ENCODE results near the gene RPL6.
"Not testable (repeated sequence)": the region's sequence is repeated elsewhere in the genome, so short reads cannot be mapped to it uniquely, and the experiment has no call there.

RPL6 gene

DNA sequence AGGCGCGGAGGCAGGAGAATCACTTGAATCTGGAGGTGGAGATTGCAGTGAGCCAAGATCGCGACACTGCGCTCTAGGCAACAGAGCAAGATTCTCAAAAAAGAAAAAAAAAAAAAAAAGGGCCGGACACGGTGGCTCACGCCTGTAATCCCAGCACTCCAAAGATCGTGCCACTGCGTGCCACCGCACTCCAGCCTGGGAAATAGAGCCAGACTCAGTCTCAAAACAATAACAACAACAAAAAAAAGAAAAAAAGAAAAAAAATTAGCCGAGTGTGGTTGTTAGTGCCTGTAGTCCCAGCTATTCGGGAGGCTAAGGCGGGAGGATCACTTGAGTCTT, 470 bp upstream of the RPL6 start:
- Histone ChIP-seq H3K9me2 (replicated peaks; ENCODE audit: control insufficient read depth, low read length) (no peaks in the 10 kb centered on the region), H3K9me3 (ENCODE audit: control insufficient read depth, insufficient read depth, low read length) (no peaks in the 10 kb centered on the region), H3K79me2 (ENCODE audit: control insufficient read depth, low read length) (peaks cover 29% of the 10 kb centered on the region), H3K27ac (ENCODE audit: low read depth, low read length) (no peak overlapping the region), H4K20me1 (ENCODE audit: control insufficient read depth, insufficient read depth, low read depth, low read length) (peaks cover 12% of the 10 kb centered on the region), H3K4me1 (ENCODE audit: control insufficient read depth, low read length) (peaks cover 22% of the 10 kb centered on the region), H3K27me3 (ENCODE audit: control insufficient read depth, low read length) (no peaks in the 10 kb centered on the region), H3F3A (ENCODE audit: control insufficient read depth, insufficient read depth) (peaks cover 54% of the 10 kb centered on the region), H3K4me3 (ENCODE audit: low read length) (peak overlapping the region; percentile 86), H3K36me3 (ENCODE audit: control insufficient read depth, low read length) (peaks cover 45% of the 10 kb centered on the region), H3K4me2 (ENCODE audit: low read length) (peak overlapping the region; percentile 61)
- TF ChIP-seq, protein P1, sequence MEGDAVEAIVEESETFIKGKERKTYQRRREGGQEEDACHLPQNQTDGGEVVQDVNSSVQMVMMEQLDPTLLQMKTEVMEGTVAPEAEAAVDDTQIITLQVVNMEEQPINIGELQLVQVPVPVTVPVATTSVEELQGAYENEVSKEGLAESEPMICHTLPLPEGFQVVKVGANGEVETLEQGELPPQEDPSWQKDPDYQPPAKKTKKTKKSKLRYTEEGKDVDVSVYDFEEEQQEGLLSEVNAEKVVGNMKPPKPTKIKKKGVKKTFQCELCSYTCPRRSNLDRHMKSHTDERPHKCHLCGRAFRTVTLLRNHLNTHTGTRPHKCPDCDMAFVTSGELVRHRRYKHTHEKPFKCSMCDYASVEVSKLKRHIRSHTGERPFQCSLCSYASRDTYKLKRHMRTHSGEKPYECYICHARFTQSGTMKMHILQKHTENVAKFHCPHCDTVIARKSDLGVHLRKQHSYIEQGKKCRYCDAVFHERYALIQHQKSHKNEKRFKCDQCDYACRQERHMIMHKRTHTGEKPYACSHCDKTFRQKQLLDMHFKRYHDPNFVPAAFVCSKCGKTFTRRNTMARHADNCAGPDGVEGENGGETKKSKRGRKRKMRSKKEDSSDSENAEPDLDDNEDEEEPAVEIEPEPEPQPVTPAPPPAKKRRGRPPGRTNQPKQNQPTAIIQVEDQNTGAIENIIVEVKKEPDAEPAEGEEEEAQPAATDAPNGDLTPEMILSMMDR (IDR thresholded peaks at IDR 0.05; ENCODE audit: low read depth, low read length, poor library complexity, severe bottlenecking), result no peak
- no peak for TF ChIP-seq EZH2phosphoT487 (IDR thresholded peaks at IDR 0.05; ENCODE audit: borderline replicate concordance, low read length)

DNA sequence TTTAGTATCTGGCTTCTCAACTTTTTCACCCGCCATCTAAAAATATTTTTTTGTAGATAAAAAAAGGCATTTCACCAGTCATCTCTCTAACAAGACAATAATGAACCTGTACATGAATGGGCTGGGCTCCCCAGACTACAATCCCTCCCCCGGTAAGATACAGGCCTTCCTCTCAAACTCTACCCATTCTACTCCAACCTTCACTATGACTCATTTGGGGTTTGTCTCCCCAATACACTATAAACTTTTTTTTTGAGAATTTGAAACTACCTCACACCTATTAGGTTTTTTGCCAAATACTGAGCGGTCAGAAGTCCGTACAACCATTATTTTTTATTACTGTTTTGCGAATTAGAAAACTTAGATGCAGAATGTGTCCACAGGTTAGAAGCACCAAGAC, 784 bp downstream of the RPL6 start:
- Histone ChIP-seq H3K79me2 (ENCODE audit: control insufficient read depth, low read length) (peaks cover 29% of the 10 kb centered on the region), H3K9me2 (replicated peaks; ENCODE audit: control insufficient read depth, low read length) (no peaks in the 10 kb centered on the region), H3K27ac (ENCODE audit: low read depth, low read length) (peak overlapping the region; percentile 82), H3K27me3 (ENCODE audit: control insufficient read depth, low read length) (no peaks in the 10 kb centered on the region), H3K36me3 (ENCODE audit: control insufficient read depth, low read length) (peaks cover 54% of the 10 kb centered on the region), H4K20me1 (ENCODE audit: control insufficient read depth, insufficient read depth, low read depth, low read length) (peaks cover 16% of the 10 kb centered on the region), H3K4me3 (ENCODE audit: low read length) (peak overlapping the region; percentile 86), H3K4me2 (ENCODE audit: low read length) (peak overlapping the region; percentile 61), H3F3A (ENCODE audit: control insufficient read depth, insufficient read depth) (peaks cover 64% of the 10 kb centered on the region), H3K4me1 (ENCODE audit: control insufficient read depth, low read length) (peaks cover 22% of the 10 kb centered on the region), H3K9me3 (ENCODE audit: control insufficient read depth, insufficient read depth, low read length) (no peaks in the 10 kb centered on the region)
- TF ChIP-seq EZH2phosphoT487 (IDR thresholded peaks at IDR 0.05; ENCODE audit: borderline replicate concordance, low read length), result no peak
- TF ChIP-seq, protein P1 (IDR thresholded peaks at IDR 0.05; ENCODE audit: low read depth, low read length, poor library complexity, severe bottlenecking), result no peak

DNA sequence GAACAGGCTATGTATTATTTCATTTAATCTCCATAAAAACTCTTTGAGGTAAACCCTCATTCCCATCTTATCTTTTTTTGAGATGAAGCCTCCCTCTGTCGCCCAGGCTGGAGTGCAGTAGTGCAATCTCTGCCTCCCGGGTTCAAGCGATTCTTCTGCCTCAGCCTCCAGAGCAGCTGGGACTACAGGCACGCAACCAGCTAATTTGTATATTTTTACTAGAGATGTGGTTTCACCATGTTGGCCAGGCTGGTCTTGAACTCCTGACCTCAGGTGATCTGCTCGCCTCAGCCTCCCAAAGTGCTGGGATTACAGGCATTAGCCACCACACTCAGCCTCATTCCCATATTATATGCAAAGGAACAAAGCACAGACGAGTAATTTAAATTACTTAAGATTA, 1.7 kb downstream of the RPL6 start:
- H3K27ac ChIP-seq (ENCODE audit: low read depth, low read length), result peak overlapping the region; percentile 82; the same call in 1 of the 2 replicates
- peaks cover 54% of the 10 kb centered on the region for H3K36me3 ChIP-seq (ENCODE audit: control insufficient read depth, low read length)
- H3K9me3 ChIP-seq (ENCODE audit: control insufficient read depth, insufficient read depth, low read length); H3K9me2 ChIP-seq (replicated peaks; ENCODE audit: control insufficient read depth, low read length); H3K27me3 ChIP-seq (ENCODE audit: control insufficient read depth, low read length): not testable (repeated sequence)
- peaks cover 22% of the 10 kb centered on the region for H3K4me1 ChIP-seq (ENCODE audit: control insufficient read depth, low read length)
- peak overlapping the region; percentile 86 for H3K4me3 ChIP-seq (ENCODE audit: low read length)
- peaks cover 29% of the 10 kb centered on the region for H3K79me2 ChIP-seq (ENCODE audit: control insufficient read depth, low read length)
- peaks cover 68% of the 10 kb centered on the region for H3F3A ChIP-seq (ENCODE audit: control insufficient read depth, insufficient read depth)
- H3K4me2 ChIP-seq (ENCODE audit: low read length), result peak overlapping the region; percentile 61
- H4K20me1 ChIP-seq (ENCODE audit: control insufficient read depth, insufficient read depth, low read depth, low read length), result peaks cover 16% of the 10 kb centered on the region

DNA sequence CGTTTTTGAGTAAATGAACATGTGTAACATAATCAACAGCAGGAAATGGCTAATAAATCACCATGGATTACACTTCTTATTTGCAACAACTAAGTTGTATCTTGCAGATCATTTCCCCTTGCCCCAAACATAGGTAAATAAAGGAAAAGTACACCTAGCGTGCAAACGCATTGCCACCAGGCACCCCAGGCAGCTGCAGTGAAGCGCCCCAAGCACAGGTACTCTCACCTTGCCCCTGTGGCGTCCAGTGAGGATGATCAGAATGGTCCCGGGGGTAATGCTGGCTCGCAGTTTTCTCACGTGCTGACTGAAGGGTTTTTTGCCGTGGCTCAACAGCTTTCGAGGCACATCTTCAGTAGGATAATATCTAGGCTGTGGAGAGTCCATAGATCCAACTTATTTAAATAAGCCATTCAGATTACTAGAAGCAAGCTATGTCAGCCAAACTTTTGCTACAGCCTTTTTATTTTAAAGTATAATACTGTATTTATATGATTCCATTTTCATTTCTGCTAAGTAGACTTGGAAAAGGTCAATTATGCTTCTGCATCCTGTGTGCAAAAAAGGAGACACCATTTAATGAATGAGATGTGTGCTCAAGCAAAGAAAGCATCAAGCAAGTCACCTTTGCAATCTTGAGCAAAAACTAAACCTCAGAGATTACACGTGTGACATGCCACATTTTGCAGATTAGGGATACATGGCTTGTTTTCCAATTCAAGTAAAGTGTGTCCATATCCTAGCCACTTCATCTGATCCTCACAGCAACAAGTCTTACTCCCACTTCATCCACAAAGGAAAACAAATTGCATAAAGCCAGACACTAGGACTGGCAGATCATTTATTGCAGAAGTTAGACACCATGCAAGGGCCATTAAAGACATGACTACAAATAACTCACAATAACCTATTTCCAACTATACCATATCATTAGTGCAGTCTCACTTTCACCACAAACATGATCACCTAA, 2.6 kb downstream of the RPL6 start:
- H3K27ac ChIP-seq (ENCODE audit: low read depth, low read length), result 0 out of 2 replicates have a peak overlapping the region, but pooled peaks have one; percentile 82
- peaks cover 16% of the 10 kb centered on the region for H4K20me1 ChIP-seq (ENCODE audit: control insufficient read depth, insufficient read depth, low read depth, low read length)
- H3K79me2 ChIP-seq (ENCODE audit: control insufficient read depth, low read length), result peaks cover 29% of the 10 kb centered on the region
- peak overlapping the region; percentile 61 for H3K4me2 ChIP-seq (ENCODE audit: low read length)
- TF ChIP-seq EZH2phosphoT487 (IDR thresholded peaks at IDR 0.05; ENCODE audit: borderline replicate concordance, low read length), result no peak
- TF ChIP-seq, protein P1 (IDR thresholded peaks at IDR 0.05; ENCODE audit: low read depth, low read length, poor library complexity, severe bottlenecking), result no peak
- peaks cover 22% of the 10 kb centered on the region for H3K4me1 ChIP-seq (ENCODE audit: control insufficient read depth, low read length)
- H3F3A ChIP-seq (ENCODE audit: control insufficient read depth, insufficient read depth), result peaks cover 76% of the 10 kb centered on the region
- H3K9me2 ChIP-seq (replicated peaks; ENCODE audit: control insufficient read depth, low read length), result no peaks in the 10 kb centered on the region
- H3K4me3 ChIP-seq (ENCODE audit: low read length), result peak overlapping the region; percentile 86
- H3K27me3 ChIP-seq (ENCODE audit: control insufficient read depth, low read length), result no peaks in the 10 kb centered on the region
- H3K36me3 ChIP-seq (ENCODE audit: control insufficient read depth, low read length), result peaks cover 54% of the 10 kb centered on the region
- H3K9me3 ChIP-seq (ENCODE audit: control insufficient read depth, insufficient read depth, low read length), result no peaks in the 10 kb centered on the region

Measured in DOHH2 (cell line).